Lung microvascular endothelial cell (primary cell): ENCODE data around the gene CRIP2. TPM values are rescaled to one million over a fixed set of nuclear protein-coding genes. Genes with fewer than 3 reads are reported as not detected.

Source experiments
- DNase-seq, 2 donors: peaks; one replicate each; pipeline versions ENCODE4 v3.0.0 to v3.0.0-alpha.2; 2010; ENCODE audit warnings: low read depth in 2 of 2
- total RNA-seq: library from RNA; depleted of rRNA; stranded (reverse); fragments of >200 nt; gene quantifications from 2 replicates; pipeline ENCODE4 v1.2.1, GENCODE V29; 2014

The CRIP2 gene
- total RNA-seq, 1 donor from 2014 or later, result 152 TPM

- no peak for DNase-seq
Observed at GRCh38 chr14:105461903-105462302, 12.7 kb upstream of the CRIP2 start.

DNA sequence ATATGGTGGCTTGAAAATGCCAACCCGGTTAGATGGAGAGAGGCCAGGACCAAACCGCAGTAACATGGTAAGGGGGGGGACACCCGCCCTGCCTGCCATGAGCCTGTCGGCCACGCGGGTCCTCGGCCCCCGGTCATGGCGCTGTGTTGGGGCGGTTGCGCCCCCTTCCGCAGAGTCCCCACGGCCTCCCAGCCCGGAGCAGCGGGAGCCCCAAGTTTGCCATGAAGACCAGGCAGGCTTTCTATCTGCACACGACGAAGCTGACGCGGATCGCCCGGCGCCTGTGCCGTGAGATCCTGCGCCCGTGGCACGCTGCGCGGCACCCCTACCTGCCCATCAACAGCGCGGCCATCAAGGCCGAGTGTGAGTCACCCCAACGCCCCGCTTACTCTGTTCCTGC lies 10.1 kb upstream of the CRIP2 start:
- no peak for DNase-seq

GRCh38 chr14:105465209-105466031 lies 9.2 kb upstream of the CRIP2 start:
- no peak for DNase-seq

- DNase-seq, result no peak
Observed at GRCh38 chr14:105466531-105467248, 7.9 kb upstream of the CRIP2 start.

DNA sequence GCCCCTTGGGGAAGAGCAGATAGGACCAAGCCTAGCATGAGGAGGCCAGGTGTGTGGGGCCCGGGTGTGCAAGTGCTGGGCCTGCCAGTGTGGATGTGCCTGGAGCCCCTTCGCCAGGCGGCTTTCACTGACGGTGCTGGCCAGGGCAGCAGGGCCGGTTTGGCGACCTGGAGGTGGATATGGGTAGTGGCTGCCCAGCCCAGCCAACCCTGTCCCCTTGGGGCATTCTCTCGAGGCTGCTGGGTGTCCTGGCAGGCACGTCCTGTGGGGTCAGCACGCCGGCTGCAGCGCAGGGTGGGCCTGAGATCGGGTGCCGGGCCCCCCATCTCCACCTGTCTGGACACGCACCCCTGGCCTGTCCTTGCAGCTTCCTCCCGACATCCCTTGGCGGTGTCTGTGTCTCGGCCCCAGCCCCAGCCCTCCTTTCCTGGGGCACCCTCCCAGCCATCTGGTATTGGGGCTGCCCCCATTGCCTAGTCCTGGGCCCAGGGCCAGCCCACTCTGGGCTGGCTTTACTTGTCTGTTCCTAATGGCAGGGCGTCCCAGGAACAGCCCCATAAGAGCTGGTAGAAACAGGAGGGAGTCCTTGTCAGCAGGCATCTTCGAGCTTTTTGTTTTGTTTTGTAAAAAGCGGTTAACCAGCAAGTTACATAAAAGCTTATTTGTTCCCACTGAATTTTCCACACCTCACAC lies 7.2 kb upstream of the CRIP2 start:
- no peak for DNase-seq

DNA sequence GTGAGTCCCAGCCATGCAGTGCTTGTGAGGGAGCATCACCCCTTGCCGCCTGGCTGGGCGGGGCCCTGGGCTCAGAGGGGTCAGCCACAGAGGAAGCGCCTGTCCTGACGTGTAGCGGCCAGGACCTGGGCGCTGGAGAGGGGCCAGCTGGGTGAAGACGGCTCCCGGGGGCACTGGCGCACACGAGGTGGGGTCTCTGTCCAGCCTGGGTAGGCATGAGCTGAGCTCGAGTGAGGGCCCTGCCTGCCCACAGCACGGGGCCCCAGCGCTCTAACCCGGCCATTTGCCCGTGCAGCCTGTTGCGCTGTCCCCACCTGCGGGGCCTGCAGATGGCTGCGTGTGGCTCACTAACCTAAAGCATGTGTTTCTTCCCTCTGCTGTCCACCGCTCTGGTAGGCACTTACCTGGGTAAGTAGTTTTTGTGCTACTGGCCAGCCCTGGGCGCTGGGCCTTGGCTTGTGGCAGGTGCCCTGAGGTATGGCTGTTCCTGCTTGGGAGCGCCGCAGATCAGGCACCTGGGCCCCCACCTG lies 6.6 kb upstream of the CRIP2 start:
- no peak for DNase-seq

DNA sequence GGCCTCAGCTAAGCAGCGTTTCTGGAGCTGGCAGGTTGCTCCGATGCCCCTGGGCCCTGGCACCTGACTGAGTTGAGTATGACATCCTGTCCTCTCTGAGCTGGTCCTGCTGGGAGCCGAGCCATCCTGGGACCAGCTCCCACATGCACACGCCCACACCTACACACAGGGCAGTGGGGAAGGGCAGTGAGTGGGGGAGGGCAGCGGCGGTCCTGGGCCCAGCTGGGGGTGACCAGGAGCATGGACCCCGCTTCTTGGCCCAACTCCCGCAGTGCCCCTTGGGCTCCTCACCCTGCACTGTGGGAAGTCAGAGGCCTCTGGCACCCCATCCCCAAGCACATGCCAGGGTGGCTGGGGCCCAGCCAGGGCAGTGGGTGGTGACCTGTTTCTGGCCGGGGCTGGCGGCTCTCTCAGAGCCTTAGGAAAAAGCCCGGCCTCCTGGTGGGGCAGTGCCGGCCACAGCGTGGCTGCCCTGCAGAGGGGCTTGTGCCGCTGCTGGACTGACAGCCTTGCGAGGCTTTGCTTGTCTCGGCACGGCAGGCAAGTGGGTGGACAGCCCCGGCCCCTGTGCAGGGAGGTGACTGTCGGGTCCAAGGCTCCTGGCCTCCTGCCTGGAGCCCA lies 5.9 kb upstream of the CRIP2 start:
- DNase-seq, result no peak

- peak in 1 of 2 donors; percentile 32 for DNase-seq
Observed at GRCh38 chr14:105469456-105470349, 4.9 kb upstream of the CRIP2 start.

- DNase-seq, result no peak
Observed at GRCh38 chr14:105470350-105471296, 4.0 kb upstream of the CRIP2 start.

GRCh38 chr14:105471297-105471821 lies 3.3 kb upstream of the CRIP2 start:
- DNase-seq, result no peak

- DNase-seq, result no peak
Observed at GRCh38 chr14:105471823-105472485, 2.7 kb upstream of the CRIP2 start.

GRCh38 chr14:105472486-105472991 lies 2.1 kb upstream of the CRIP2 start:
- DNase-seq, result no peak

DNA sequence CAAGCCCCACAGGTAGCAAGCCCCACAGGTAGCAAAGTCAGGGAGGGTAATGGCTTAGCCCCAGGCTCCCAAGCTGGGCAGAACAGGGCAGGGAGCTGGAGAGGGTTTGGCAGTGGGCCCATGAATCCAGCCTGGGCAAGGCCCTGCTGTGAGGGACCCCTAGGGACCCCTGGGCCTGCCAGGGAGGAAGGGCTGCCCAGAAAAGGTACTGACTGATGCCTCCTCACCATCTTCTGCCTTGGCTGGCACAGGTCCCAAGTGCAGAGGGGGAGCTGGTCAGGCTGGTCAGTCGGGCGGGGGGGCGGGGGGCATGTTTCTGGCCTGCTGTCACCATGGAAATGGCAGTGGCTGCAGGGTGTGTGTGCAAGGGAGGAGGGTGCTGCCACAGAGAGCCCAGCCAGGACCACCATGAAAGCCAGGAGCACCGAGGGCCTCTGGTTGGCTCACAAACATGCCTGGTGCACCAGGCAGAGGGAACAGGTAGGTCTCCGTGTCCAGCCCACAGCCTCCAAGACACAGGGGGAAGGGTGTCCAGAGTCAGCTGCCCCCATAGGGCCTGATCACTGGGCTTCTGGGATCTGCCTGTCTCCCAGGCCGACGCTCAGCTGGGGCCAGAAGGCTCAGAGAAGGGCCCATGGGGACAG lies 1.5 kb upstream of the CRIP2 start:
- DNase-seq, result no peak

DNA sequence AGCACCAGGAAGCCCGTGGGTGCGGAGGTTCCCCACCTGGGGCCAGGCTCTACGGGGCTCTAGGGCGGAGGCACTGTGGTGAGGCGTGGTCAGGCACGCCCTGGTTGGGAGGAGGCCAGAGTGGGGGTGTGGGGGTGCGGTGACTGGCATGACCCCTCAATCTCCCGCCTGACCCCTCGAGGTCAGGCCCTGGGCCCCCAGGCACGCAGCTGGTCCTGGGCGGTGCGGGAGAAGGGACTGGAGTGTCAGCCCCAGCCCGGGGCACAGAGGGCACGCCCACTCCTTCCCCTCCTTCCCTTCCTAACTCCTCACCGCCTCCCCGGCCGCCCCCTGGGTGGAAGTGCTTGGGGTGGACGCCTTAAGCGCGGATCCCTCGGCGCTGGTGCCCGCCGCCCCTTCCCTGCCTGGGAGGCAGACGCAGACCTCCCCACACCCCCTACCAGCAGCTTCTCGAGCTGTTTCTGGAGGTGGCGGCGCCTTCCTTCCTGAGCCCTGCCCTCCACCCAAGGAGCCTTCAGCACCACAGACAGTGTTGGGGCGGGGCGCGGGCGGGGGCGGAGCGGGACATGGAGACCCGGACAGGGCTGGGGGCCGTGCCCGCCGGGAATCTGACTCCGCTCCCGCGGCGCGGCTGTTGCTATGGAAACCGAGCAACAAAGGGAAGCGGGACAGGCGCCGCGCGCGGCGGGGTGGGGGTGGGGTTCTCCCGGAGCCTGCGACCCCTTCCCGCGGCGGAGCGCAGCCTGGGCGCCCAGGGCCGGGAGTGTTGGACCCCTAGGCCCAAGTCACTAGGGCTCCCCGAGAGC lies 741 bp upstream of the CRIP2 start:
- DNase-seq, result peak; percentile 92 to 94

DNA sequence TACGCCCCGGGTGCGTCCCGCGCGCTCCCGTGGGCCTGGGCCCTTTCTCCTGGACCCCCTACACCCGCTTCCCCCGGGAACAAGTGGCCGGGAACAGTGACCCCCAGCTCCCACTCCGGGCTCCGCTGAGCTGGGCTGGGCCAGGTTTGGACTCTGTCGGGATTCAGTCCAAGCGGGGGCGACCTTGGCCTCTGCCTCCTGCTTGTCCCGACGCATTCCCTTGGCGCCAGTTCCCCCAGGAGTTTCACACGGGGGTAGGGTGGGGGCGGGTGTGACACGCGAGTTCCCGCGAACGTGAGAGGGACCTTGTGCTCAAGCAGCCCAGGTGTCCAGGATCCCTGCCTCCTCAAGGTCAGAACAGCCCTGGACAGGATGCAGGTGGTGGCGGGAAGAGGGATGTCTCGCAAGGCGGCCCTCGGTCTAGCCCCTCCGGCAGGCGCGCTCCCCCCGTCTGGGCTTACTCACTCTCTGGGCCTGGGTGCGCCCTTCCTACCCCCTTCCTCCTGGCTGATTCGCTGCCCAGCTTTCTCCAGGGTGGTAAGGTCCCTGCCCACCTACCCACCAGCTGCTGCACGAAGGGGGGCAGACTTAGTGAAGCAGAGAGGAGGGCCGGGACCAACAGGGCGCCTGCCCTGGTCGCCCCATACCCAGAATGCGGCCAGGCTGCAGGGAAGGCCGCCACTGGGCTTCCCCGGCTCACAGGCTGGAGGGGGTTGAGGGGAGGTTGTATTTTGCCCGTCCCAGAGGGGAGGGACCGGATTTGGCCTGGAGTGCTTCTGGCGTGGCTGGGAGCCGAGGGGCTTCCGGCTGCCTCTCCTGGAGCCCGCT lies 862 bp downstream of the CRIP2 start:
- DNase-seq, result peak; percentile 85 to 88
